Stimulated activated CD4-positive, alpha-beta T cell treated with anti-CD3 and anti-CD28 coated beads, Interleukin-4, amount 100 ng/mL, for 24 hours (primary cell): ENCODE results near the gene CCDC9B.

Experiments used
- DNase-seq: peaks from one replicate; pipeline ENCODE4 v3.0.0-alpha.2; 2020

CCDC9B gene

DNA sequence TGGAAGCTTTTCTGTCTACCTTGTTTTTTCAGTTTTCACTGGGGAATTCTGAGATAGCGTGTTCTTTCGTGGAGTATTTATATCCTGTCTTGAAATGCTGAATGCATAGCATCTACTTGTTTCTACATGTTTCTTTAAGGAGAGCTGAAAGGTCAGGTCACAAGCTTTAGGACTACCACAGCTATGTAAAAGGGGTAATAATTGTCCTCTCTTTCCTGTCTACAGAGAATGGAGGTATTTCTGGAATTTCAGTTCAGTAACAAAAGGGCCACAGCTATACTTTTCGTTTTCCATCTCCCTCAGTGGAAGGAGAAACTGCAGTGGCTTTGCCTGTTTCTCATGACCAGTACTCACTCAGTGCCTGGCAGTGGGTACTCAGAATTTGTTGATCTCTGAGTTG is 12.6 kb downstream of the CCDC9B start:
- no peak for DNase-seq

DNA sequence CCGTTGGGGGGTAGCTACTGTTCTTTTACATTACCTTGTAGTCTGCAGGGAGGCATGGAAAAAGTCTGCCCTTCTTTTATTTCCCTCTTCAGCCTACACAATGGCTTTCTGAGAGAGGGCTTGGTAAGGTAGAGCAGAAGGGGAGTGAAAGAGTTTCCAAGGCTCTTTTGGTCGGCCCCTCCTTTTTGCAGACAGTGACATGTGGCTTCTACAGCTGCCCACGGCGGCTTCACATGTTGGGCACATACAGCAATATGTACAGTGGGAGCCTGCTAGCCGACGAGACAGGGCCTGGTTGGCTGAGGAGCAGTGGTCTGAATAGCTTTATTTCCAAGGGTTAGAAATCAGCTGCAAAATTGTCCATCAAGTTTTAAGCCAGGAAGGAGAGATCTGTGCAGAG is 13.3 kb downstream of the CCDC9B start:
- DNase-seq: no peak

DNA sequence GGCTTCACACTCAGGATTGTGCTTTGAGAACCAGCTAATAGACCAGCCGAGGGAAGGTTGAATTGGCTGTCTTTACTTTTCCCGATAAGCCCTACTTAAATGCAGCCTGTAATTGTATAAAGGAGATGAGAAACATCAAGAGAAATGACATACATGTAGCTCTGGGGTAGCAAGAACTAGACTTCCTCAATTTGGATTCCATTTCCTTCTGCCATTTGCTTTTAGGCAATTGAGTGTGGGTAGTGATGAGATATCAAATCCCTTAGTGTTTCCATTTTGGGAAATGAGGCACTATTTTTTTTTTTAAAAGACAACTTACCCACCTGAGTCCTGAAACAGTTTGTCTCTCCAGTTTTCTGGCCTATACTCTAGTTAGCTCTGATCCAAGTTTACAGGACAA is 15.0 kb downstream of the CCDC9B start:
- no peak for DNase-seq

DNA sequence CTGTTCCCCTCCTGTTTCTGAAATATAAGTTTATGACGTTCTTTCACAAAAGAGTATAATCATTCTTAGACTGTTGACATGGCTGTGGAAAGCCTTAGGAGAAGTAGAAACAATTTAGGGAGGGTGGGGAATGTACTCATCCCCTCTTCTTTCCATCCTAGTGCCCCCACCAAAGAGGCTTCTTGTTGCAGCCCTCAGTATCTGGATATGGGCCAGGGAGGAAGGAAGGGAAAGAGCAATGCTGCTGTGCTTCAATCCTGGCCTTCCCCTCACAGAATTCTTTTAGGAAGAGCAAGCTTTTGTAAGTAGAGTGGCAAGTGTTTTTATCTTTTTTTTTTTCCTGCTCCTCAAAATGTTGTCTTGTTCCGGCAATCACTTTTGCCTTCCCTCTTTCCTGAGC is 15.6 kb downstream of the CCDC9B start:
- no peak for DNase-seq

DNA sequence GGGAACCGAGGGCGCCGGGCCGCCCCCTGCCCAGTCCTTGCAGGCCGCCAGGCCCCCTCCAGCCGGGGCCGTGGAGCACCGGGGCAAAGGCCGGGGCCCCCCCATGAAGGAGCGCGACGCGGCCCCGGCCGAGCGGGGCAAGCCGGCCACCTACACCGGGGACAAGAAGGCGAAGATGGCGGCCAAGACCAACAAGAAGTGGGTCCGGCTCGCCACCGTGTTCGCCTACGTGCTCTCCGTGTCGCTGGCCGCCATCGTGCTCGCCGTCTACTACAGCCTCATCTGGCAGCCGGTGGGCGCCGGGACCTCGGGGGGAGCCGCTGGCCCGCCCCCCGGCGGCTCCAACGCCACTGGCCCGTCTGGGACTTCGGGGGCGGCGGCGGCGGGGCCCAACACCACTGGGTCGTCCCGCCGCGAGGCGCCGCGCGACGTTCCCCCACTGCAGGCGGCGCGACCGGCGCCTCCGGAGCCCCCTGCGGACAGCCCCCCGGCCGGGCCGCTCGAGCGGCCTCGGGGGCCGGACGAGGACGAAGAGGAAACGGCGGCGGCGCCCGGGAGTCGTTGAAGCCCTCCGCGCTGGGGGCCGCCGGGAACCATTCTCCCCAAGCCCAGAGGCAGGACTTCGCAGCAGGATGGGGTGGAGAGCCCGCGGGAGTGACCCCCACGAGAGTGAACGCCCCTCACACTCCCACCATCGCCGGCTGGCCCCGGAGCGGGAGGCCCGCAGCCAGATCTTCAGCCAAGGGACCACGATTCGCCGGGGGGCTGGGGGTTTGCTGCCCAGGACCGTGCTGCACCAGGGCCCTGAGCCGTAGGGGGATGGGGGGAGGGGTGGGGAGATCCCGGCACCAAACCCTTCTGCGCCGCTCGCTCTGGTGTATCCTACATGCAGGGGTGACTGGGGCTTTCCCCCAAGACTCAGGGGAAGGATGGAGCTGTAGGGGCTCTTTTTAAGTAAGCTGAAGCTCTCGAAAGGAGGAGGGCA is 16.5 kb downstream of the CCDC9B start:
- DNase-seq: no peak

DNA sequence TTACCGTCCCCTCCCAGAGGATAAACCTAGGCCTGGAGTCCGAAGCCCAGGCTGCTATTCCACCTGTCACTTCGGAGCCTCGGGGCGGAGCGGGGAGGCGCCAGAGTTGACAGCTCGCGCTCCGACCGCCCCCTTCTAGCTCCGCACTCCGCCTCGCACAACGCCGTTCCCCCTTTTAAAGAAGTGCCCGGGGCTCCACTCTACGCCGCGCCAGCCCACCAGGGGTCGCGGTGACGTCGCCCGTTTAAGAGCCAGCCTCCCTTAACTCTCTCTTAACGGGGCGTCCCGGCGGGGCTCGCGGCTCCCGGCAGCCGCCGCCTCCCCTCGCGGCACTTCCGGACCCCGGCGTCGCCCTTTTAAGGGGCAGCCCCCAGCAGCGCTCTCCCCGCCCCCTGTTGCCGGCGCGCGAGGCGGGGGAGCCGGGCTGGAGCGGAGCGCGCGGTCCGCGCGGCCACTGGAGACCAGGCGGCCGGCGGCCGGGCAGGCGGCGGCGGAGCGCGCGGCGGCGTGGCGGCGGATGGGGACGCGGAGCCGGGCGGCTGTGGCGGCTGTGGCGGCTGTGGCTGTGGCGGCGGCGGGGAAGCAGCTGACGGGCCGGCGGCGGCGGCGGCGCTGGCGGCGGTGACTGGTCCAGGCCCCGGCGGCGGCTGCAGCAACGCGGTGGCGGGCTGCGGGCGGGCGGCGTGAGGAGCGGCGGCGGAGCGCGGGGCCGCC is 17.3 kb downstream of the CCDC9B start, which contains the start of gene INAFM2:
TSS of gene INAFM2 (plus strand) at position 454 of the 714 bp plus-strand sequence. CDS start 364 bp downstream, outside the sequence.
- peak; percentile 88 for DNase-seq

DNA sequence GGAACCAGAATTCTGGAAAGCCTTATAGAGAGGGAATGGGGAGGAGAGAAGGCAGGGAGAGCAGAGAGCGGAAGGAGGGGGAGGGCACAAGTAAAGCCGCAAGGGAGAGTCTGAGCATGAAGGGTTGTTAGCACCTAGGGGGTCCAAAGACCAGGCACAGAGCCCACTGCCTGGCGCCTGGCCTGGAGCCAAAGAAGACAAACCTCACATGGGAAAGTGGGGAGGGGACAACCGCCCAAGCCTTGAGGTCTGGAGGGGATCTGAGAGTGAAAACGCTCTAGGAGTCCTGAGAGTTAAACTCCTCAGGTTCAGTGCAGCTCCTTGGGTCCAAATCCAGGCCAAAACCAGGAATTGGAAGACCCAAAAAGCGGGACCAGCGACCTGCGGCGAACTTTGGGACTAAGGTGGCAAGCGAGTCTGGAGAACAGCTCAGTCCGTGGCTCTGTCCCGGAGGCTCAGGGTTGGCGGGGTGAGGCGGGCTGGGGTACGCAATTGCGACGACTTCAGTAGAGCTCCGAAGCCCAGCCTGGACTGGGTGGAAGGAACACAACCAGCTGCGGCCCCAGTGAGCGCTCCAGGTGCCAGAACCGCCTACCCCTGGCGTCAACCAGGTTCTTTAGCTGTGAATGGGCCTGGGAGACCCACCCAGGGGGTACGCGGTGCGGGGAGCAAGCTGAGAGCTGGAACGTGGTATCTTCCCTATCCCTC is 18.1 kb downstream of the CCDC9B start:
- DNase-seq: no peak

DNA sequence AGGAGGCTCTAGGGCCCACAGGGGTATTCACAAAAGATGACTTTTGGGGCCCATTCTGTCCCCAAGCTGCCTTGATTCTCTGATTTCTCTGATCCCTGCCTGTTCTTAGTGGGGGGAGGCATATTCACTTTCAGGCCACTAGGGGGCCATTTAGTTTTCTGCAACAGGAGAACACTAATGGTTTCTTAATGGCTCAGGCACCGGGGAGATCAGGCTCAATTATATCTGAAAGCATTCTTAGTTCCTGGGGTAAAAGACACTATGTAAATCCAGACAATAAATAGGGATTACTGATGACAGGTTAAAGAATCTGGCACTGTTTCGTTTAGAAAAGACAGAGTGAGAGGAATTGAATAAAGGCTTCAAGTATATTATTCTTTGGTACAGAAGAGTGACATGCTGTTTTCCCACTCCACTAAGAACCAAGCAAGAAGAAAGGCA is 19.8 kb downstream of the CCDC9B start:
- DNase-seq: peak; percentile 67

DNA sequence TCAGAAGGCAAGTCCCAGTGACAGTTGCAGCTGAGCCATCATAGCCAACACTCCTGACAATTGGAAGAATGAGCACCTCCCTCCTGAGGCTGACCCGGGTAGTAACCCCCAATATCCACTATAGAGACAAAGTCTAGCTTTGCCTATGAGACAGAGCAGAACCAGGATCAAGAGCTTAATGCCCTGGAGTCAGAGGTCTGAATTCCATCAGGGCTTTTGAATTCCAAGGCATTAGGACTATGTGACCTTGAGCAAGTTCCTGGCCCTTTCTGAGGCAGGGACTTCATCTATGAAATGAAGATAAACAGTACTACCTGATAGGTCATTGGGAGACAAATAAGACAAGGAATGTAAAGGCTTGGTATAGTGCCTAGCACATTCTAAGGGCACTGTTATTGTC is 20.3 kb downstream of the CCDC9B start:
- no peak for DNase-seq

DNA sequence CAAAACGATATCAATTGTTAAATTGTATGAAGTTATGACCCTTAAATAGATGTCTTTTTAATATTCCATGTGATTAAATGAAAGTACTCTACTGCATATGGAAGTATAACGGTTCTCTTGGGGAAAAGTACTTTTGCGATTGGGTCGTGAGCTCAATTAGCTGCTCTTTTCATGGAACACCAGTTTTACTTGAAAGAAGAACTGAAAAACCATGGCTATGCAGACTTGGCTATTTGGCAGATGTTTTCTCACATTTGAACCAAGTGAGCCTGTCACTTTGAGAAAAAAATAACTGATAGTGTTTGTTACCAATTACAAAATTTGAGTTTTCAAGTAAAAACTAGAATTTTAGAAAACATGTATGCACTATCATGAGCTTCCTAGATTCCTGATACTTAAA is 23.2 kb downstream of the CCDC9B start:
- no peak for DNase-seq

DNA sequence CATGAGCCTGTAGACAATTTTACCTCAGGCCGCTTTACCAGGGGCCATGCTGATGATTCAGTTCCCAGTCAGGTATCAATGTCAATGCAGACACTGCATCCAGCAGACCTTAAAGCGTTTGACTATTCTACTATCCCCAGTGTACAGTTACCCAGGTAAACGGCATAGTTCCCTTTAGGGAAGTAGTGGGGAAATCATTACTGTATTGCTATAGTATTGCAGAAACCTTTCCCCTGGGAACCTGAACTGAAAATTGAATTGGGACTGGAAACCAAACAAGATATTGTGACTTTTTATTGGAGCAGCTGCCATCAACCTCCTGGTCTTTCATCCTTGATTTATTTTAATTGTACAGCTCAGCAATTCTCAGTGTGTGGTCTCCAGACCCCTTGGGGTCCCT is 23.8 kb downstream of the CCDC9B start:
- DNase-seq: no peak

DNA sequence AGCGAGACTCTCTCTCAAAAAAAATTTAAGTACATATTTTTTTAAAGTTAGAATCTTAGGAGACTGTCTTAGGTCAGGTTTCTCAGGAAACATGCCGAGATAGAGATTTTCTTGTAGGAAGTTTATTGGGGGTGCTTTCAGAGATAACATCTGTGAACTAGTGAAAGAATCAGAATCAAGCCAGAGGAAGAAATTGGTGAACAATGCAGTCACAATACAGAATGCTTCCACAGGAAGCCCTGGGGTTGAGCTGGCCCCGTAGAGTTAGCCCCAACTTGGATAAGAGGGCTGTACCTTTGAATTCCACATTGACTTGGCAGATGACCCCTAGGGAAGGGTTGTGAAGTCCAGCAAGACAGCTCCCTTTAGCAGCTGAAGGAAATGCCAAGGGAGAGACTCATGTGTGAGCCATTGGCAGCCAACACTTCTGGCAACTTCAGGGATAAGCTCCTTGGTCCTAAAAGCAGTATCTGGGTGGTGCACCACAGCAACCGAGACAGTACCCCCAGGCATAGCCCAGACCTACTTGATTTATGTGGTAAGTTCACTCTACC is 25.9 kb downstream of the CCDC9B start:
- no peak for DNase-seq

DNA sequence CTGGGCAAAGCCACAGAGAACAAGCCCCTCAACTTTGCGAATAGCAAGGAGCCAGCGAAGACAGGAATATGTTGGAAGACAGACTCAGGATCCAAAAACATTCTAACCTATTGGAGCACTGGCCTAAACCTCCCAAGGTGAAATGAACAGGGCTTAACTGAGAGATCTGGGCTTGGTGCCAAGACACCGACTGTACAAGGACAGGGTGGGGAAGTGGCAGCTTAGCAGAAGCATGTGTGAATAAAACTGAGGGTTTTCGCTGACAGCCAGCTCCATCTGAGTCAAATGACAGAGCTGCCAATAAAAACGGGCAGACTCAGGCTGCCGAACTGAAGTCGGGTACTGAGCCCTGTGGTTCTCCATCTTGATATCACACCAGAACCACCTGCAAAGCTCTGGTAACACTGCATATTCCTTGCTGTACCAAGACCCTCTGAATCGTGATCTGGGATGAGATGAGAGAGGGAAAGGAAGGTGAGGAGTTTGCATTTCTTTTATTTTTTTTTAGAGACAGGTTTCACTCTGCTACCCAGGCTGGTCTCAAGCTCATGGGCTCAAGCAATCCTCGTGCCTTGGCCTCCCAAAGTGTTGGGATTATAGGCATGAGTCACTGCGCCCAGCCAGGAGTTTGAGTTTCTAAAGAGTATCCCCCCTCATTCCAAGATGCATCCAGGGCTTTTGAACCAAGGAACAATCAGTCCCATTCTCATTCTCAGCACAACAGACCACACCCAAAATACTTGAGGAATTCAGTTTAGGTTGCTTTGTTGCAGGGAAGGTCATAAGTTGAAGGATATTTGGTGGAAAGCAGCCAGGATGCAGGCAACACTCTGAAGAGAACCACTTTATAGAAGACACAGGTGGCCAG is 27.0 kb downstream of the CCDC9B start:
- DNase-seq: peak; percentile 26

DNA sequence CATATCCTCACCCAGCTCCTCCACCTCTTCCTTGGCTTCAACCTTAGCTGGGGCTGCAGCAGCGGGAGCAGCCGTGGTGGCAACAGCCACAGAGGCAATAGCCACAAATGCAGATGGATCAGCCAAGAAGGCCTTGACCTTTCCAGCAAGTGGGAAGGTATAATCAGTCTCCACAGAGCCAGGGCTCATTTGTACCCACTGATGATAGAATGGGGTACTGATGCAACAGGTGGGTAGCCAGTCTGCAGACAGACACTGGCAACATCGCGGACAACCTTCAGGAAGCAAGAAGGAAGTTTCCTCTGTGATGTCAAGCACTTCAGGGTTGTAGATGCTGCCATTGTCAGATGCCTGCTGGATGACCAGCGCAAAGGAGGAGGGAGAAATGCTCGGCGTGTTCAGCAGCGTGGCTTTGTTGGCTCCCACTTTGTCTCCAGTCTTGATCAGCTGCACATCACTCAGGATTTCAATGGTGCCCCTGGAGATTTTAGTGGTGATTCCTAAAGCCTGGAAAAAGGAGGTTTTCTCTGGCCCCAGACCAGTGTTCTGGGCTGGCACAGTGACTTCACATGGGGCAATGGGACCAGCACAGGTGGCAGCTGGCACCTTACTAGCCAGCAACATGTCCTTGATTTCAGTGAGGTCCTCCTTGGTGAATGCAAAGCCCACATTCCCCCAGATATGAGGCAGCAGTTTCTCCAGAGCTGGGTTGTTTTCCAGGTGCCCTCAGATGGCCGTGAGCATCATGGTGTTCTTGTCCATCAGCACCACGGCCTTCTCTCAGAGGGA is 28.2 kb downstream of the CCDC9B start:
- DNase-seq: no peak

DNA sequence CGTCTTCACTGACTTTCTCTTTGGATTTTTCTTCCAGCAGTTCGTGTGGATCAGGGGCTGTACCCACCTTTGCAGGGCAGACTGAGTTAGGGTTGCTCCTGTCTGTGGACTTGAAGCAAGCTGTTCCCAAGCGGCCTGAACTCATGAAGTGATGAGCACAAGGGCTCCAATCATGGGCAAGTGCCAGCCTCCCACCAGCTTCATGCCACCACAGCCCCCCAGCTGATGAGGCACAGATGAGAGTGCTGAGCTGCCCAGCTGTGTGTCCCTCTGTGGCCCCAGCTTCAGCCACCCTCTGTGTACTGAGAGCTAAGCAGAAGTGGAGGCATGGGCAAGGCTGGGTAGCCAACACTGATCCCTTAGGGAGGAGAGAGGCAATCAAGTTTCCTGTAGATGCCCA is 29.7 kb downstream of the CCDC9B start:
- no peak for DNase-seq

DNA sequence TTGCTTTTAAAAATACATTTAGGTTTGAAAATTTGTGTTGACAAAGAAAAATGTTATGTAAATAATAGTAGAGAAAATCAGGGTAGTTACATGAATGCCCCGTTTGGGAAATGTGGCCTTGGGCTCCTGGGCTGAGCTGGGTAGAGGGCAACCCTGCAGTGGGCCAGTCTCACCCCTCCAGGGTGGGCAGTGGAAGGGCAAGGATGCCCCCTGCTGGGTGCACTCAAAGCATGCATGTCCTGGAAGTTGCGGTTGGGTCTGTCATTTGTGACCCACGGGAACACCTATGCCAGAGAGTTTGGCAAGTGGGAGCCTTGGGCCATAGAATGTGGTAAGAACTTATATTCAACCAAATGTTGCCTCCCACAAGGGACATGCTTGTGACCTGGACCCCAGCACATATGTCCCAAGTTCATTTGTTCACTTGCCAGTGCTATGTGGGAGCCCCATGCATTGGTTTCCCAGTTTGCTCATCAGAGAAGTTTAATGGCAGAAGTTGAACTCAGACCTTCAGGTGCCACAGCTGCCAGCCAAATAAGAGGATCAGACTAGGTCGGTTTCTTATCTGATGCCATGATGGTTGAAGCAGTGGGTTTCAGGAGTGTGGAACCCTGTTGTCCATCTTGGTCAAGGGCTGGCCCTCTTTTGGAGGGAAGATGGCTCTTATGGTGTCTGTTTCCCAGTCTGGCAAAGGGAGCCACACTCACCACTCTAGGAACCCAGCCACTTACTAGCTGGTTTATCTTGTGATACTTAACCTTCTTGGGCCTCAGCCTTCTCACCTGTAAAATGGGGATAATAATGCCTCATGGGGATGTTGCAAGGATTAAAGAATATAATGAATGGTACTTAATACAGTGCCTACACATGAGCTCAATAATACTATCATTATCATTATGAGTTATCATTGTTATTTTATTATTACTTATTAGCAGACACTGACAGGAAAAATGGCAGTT is 30.5 kb downstream of the CCDC9B start:
- peak; percentile 57 for DNase-seq

DNA sequence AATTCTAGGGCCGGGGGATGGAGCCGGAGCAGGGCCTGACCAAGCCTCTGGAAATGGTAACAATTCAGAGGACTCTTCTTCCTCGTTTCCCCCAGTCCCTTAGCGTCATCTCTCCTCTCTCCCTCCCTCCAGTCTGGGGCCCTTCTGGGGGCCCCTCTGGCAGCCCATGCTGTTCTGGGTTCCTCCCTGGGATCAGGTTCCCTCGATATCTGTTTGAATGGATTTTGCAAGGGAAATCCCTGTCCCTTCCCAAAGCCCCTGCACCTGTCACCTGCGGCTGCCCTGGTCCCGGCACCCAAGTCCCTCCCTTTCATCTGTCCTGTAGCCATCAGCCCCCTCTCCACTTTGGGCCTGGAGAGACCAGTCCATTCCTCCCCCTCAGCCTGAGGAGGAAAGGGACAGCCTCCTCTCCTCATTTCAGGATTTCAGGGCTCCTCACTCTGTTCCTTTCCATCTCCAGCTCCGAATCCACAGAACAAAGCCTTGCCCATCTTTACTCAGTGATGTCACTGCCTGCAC is 31.3 kb downstream of the CCDC9B start:
- DNase-seq: no peak

DNA sequence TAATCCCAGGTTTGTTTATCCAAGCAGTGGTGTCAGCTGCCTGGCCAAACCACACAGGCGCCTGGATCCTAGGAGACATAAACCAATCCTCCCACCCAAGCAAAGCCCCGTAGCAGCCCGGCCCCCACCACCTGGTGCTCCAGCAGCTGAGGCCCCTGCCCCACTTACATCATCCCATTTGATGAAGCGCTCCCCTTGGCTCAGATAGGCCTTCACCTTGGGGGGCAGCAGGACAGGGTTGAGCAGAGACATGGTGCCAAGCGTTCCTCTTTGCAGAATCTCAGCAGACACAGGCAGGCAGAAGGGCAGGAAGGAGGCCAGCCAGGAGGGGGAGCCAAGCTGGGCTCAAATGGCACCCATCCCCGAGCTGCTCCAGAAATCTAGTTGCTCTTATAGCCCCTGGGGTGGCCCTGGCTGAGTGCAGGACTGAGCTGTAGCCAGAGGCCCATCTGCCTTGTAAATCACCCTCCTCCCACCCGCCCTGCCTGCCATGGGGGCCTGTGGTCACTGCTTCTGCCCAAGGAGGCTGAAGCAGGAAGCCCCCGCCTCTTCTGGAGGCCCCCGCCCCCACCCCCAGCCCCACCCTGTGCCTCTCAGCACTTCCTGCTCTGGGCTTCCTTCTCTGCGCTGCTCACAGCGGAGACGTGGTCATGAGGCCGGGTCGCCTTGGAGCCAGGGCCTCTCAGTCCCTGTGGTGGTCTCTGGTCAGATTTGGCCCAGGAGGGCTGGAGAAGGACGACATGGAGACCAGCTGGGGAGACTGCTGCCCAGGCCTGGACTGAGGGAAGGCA is 33.1 kb downstream of the CCDC9B start, which contains the start of gene PLCB2:
TSS of gene PLCB2 (minus strand) at position 515 of the 791 bp plus-strand sequence. CDS start at position 252, 263 bp downstream.
- peak; percentile 65 for DNase-seq

DNA sequence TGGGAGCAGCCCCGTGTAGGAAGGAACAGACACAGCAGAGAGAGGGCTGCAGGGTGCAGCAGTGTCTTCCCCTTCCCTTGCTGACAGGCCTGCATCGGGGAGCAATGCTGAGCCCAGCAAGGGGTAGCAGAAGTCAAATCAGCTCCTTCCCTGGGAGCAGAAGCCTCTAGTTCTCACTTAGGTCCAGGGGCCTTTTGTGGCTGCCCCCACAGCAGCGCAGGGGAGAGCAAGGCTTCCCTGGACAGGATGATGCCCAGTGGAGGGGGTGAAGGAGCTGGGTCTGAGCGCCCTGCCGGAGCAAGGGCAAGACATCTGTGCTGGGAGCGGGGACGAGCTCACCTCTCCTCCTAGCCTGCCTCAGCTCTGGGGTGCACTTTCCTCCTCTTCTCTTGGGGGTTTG is 33.8 kb downstream of the CCDC9B start:
- no peak for DNase-seq
